ENCODE data around the gene SAMM50.

SAMM50 gene
- 17.6 to 40.6 reads per million in 2 donors for total RNA-seq

DNA sequence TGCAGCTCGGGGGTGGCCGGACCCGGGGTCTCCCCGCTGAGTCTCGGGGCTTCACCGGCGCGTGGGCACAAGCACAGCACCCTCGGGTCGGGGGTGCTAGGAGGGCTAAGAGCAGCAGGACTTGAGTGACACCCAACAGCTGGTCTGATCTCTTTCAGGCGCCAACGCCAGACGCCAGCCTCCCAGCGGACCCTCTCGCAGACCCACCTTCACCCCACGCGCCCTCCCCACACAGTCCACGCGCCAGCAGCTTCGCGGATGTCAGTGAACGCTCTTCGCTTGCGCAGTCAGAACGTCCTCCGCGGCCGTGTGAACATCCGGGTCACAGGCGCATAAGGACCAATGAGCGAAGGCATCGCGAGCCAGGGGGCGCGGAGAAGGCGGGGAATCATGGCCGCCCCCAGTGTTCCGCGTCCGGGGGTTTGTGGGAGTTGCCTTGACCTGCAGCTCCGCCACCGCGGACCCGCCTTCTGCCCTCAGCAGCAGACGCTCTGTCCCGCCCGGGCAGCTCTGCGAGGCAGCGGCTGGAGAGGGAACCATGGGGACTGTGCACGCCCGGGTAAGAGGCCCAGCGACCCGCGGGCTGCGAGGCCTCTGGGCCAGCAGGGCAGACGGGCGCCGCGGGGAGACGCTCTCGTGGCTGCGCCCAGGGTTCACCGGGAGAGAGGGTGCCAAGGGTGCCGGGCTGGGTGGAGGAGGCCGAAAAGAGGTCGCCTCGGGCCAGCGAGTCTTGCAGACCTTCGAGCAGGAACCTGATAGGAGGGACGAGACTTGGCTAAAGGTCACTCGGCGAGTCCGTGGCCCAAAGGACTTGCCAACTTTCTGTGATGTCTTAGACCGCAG, at the start of gene SAMM50:
Gene SAMM50, plus strand, starts transcription at position 403 of the 843 bp plus-strand sequence. Its CDS starts 136 bp downstream, at position 539.
- DNase-seq = peak; percentile 85

- DNase-seq = no peak
Observed at GRCh38 chr22:43905681-43906080, 49.6 kb upstream of the SAMM50 start.

- no peak for DNase-seq
Observed at GRCh38 chr22:43909708-43910107, 45.5 kb upstream of the SAMM50 start.

DNA sequence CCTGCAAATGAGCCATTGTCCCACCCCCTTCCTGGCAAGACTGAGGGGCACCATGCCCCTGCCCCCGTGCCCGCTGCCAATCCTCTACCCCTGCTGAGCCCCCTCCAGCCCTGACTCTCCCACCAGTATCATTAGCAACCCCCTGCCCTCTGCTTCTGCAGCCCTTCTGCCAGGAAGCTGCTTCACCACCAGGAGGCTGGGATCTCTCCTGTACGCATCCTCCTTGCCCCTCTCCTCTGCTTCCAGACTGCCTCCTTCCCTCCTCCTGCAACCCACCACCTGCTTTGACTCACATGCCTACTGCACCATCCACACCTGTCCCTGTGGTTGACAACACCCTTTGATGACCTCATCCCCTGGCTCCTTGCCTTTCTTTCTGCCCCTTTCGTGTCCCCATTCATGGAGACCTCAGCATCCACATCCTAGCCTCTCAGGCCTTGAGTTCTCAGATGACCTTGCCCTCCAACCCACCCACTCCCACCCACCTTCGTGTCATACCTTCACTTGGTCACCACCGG, 45.0 kb upstream of the SAMM50 start:
- DNase-seq = no peak

GRCh38 chr22:43911351-43911750, 43.9 kb upstream of the SAMM50 start:
- DNase-seq = no peak

DNA sequence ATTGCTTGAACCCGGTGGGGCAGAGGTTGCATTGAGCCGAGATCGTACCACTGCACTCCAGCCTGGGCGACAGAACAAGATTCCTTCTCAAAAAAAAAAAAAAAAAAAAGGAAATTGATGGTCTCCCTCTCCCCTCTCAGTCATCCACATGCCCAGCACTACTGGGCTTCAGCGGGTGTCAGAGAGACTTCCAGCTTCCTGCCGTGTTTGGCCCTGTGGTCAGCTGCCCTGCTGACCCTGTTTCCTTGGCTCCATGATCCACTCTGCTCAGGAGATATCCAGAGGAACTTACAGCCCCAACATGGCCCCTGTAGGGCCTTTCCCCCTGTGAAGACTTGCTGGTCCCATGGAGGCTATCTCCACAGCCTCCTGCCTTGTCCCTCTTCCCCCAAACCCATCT, 37.7 kb upstream of the SAMM50 start:
- no peak for DNase-seq

GRCh38 chr22:43919106-43919973, 35.9 kb upstream of the SAMM50 start:
- no peak for DNase-seq

DNA sequence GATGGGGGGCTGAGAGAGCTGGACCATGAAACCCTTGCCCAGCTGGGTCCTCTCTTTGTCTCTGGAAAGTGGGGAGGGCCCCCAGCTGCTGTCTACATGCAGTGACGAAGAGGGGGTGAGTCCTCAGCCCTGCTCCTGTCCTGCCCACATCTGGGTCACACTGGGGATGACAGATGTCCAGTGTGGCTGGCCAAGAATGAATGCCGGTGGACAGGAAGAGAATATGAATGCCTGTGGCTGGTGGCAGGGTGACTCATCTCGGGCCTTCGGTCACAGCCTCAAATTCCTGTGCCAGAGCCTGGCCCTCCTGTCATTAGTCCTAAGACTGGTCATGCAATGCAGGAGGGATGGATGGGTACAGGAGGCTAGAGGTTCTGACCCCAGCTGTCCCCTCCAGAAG, 33.9 kb upstream of the SAMM50 start:
- no peak for DNase-seq

DNA sequence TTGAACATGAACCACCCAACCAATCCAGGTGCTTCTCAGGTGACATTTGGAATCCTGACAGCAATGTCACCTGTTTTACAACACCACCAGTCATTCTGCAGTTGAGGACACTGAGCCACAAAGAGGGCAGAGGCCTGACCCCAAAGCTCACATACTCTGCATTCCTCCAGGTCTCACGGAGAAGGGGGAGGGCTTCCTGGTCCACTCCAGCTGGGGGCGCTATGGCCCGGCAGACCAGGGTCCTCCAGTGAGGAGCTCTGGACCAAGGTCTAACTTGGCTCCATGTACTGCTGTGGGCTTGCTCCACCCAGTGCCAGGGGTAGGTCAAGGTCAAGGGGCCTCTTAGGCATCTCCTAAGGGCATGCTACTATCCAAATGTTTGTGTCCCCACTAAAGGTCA, 33.1 kb upstream of the SAMM50 start:
- no peak for DNase-seq

DNA sequence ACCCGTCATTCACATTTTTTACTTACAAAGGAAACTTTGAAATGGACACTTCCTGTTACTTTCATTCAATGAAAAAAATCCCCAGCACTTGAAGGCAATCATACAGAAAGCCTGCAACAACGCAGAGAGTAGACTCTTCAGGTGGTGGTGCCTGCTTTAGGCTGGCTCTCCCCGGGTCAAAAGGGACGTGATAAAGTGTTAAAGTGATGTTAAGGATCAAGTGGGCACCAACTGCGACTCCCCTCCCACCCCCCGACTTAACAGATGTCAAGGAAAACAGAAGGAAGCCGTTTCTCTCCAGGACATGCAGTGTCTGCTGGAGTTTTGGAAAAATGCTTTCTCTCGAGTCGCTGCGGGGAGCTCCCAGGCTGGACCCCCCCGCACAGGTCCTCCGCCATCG, 32.1 kb upstream of the SAMM50 start:
- no peak for DNase-seq

GRCh38 chr22:43923631-43924464, 31.4 kb upstream of the SAMM50 start, which contains the start of gene PNPLA3:
PNPLA3 (plus strand) TSS chr22:43923805; CDS start chr22:43923912, 107 bp downstream.
- peak; percentile 60 for DNase-seq

GRCh38 chr22:43924877-43925276, 30.4 kb upstream of the SAMM50 start:
- no peak for DNase-seq

GRCh38 chr22:43925433-43926348, 29.6 kb upstream of the SAMM50 start:
- no peak for DNase-seq

DNA sequence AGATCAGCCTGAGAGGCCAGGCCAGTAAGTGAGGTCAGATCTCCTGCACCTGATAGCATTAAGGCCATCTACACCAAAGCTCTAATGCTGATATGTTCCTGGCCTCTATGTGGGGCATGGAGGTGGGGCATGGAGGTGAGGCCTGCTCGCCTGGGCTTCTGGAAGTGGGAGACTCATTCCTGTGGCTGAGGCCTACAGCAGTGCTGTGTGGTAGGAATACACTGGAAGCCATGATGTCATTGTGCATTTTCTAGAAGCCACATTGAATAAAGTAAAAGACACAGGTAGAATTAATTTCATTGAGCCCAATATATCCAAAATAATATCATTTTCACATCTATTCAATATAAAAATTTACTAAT, 28.9 kb upstream of the SAMM50 start:
- no peak for DNase-seq

DNA sequence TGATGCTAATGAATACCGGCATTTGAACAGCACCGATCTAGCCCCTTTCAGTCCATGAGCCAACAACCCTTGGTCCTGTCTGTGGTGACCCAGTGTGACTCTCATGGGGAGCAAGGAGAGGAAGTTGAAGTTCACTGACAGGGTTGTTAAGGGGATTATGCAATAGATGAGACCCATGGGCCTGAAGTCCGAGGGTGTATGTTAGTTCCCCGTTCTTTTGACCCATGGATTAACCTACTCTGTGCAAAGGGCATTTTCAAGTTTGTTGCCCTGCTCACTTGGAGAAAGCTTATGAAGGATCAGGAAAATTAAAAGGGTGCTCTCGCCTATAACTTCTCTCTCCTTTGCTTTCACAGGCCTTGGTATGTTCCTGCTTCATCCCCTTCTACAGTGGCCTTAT, 26.8 kb upstream of the SAMM50 start:
- no peak for DNase-seq

GRCh38 chr22:43928908-43929307, 26.3 kb upstream of the SAMM50 start:
- no peak for DNase-seq

GRCh38 chr22:43931771-43932170, 23.5 kb upstream of the SAMM50 start:
- DNase-seq = no peak

DNA sequence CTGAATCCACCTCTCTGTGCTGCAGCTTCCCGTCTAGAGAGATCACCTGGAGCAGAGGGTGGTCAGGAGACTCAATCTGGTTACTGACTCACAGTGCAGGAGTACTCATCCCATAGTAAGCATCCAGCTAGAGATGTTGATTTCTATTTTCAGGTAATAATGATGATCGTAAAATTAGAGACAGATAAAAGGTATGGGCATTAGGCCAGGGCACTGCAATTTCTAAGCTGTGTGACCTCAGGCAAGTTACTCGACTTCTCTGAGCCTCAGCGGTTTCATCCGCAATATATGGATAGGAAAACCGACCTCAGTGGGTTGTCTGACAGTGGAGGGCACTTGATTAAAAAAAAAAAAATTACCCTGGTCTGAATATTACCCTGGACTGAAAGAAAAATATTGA, 13.8 kb upstream of the SAMM50 start:
- DNase-seq = no peak

GRCh38 chr22:43944670-43945430, 10.4 kb upstream of the SAMM50 start:
- no peak for DNase-seq

DNA sequence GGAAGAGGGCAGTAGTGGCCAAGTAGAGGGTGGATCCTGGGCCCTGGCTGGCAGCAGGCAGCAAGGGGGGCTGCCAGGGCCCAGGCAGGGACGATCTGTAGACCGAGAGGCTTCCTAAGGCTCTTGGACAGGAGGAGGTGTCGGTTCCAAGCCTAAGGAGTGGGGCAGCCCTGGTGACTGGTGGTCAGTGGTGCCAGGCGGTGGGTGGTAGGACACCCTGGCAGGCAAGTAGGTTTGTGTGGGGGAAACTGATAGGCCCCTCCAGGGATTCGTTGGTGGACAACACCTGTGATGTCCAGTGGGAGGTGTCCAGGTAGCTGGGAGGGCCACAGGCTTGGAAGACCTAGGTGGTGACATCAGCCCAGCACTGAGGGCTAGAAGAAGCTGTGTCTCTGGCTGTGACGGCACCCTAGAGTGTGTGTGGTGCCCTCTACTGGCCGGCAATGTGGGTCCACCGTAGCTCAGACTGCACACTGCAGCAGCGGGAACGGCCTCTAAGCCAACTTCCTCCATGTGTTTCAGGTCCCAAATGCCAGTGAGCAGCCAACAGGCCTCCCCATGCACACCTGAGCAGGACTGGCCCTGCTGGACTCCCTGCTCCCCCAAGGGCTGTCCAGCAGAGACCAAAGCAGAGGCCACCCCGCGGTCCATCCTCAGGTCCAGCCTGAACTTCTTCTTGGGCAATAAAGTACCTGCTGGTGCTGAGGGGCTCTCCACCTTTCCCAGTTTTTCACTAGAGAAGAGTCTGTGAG, 9.4 kb upstream of the SAMM50 start:
- DNase-seq = peak; percentile 52

Data from T-helper 9 cell (primary cell).